HG03521 (cell line): Measurements from ENCODE around the gene SSBP3.
"Not testable (repeated sequence)": the region's sequence is repeated elsewhere in the genome, so short reads cannot be mapped to it uniquely, and the experiment has no call there.

ENCODE experiments used
- ATAC-seq: cut with Tn5 transposase; IDR thresholded peaks from one replicate; pipeline ENCODE4 v1.9.1; 2021; ENCODE audit warnings: mild to moderate bottlenecking, moderate library complexity; ENCODE audit not compliant: unreplicated experiment

Gene SSBP3

GRCh38 chr1:54395281-54395934 is 10.8 kb downstream of the SSBP3 start:
- ATAC-seq, result no peak

- no peak for ATAC-seq
Observed at GRCh38 chr1:54394104-54394503, 12.1 kb downstream of the SSBP3 start.

DNA sequence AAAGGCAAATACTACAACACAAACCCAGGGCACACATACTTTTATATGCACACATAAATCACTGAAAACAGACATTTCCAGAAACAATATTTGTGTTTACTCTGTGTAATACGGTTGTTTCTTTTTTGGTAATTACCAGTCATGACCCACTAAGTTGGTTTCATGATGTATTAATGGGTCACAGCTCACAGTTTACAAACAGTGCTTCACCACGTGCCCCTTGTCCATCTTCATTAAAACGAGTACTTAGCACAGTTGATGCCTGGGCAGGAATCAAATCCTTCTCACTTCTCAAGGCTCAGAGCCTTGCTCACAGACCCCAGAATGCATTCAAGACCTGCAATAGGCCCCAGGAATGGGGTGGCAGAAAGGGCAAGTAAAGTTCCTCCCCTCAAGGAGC is 13.8 kb downstream of the SSBP3 start:
- ATAC-seq, result no peak

DNA sequence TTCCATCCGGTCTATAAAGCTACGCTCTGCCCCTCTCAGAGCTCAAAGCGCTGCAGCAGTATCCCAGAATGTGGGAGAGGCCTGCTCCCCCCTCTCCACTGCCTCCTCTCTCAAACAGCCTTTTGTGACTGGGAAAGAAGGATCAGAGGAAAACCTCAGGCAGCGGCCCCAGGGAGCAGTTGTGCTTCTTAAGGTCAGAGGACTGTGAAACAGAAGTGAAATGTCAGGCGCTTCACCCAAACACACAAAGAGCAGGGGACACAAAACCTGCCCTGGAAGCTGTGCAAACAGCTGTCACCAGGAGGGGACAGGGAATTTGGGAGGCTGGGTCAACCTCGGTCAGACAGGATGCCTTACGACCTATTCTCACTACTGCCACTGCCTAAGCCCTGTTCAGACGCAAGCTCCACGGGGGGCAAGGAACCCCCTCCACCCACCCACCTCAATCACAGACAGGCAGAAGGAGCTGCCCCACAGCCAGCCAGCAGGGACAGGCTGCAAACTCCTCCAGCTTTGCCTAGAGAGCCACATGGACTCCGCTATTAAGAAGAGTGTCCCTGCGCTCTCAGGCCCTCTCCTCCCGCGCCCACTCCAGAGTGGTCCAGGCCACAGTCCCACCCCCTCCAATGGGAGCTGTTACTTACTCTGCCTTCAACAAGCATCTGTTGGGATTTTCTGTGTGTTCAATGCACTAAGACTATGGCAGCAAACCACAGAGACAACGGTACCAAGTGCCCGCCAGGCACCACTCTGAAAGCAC is 14.6 kb downstream of the SSBP3 start:
- no peak for ATAC-seq

DNA sequence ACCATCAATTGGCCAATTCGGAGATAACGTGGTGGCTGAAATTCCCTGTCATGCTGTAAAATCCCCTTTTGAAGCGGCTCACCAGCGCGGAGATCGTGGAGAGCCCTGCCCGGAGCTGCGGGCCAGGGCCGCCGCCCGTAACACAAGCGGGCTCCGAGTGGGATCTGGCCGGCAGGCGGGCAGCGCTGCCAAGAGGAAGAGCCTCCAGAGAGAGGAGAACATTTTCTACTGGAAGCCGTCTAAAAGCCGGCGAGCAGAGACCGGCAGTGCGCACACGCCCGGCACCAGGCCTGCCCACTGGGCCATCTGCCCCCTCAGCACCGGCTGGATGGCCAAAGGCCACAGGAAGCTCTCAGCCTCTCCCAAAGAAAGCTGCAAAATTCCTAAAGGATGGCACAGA is 15.5 kb downstream of the SSBP3 start:
- ATAC-seq, result no peak

- ATAC-seq, result not testable (repeated sequence)
Observed at GRCh38 chr1:54389608-54390007, 16.6 kb downstream of the SSBP3 start.

DNA sequence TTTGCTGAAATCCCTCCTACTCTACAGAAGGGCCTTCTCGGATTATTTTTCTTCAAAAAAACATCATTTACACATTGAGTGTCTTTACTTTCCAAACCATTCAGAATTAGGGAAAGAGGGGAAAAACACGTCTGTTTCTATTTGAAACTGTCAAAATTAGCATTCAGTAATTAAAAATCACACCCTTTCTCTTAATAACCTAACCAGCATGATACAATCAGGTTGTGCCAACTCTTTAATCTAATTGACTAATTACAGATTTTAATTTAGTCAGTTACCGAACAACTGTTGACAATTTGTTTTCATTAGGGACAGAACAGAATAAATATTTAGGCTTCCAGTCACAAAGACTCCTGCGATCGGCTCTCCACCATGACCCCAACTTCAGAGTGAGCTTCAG is 18.8 kb downstream of the SSBP3 start:
- ATAC-seq, result no peak

DNA sequence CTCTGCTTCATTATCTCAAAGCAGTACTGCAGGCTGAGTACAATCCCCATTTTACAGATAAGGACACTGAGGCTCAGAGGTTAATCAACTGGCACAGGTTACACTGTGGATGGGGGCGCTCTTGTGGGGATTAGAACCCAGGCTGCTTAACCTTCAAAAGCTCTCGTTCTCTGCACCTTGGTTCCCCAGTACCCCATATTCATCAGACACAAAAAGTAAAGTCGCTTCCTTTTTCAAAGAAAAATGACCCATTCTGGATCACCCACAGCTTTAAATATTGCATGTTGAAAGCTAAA is 20.5 kb downstream of the SSBP3 start:
- ATAC-seq, result no peak

DNA sequence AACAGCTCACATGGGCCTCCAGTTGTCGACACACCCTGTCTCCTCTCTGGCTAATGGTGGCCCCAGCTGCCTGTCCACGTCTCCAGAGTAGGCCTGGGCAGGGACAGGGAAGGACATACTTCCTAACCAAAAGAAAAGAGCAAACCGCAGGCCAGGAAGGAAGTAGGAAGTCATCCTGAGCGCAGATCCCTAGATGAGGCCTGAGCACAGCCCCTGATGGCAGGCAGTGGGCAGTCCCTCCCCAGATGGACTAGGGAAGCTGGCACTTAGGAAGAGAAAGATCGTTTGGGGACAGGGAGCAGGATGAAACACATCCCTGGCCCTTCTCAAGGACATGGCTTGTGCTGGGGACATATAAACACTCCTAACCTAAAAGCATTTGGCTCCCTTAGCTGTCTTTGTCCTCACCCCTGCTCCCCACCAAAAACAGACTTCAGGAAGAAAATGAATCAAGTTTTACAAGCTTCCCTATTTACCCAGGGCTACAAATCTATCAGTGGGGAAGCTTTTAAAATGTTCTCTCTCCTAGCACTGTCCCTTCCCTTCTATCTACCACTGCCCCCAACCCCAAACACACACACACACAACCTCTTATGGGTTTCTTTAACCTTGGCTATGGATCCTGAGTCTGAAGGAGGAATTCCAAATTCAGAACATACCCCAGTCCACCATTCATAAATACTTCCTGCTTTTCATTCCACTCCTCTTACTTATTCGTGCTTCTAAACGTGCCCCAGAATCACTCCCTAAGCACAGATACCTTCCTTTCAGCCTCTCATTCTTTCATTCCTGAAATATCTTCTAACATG is 21.1 kb downstream of the SSBP3 start:
- ATAC-seq, result no peak

- no peak for ATAC-seq
Observed at GRCh38 chr1:54384471-54384870, 21.7 kb downstream of the SSBP3 start.

- no peak for ATAC-seq
Observed at GRCh38 chr1:54381524-54381923, 24.7 kb downstream of the SSBP3 start.

GRCh38 chr1:54380290-54380882 is 25.8 kb downstream of the SSBP3 start:
- no peak for ATAC-seq

DNA sequence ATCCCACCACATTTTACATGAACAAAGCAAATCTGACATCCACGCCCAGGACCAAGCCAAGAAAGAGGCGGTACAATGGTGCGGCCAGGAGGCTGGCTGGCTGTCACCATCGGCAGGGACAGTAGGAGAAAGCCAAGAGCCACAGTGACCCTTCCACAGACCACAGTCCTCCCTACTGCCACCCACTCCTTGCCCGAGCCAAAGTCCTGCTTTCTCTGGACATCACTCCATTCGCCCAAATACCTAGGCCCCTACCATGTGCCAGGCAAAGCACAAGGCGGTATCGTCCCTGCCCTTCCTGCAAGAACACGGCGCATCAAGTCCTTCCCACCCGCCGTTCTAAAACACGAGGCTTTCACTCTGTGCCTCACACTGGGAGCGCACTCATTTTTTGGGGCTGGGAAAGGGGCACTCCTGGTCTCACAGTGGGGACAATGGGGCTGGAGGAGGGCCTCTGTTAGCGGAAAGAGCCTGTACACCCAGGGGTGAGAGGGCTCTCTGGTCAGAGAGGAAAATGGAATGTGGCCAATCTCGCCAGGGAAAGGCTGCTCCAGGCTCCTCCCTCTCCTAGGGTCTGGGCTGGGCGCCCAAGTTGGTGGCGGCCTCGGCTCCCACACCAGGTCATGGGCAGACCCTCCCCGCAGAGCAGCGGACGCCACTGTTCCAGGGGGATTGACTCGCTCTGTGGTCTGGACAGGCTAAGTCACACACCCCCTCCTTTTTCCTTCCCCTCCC is 26.5 kb downstream of the SSBP3 start:
- no peak for ATAC-seq

- no peak for ATAC-seq
Observed at GRCh38 chr1:54378874-54379554, 27.2 kb downstream of the SSBP3 start.

DNA sequence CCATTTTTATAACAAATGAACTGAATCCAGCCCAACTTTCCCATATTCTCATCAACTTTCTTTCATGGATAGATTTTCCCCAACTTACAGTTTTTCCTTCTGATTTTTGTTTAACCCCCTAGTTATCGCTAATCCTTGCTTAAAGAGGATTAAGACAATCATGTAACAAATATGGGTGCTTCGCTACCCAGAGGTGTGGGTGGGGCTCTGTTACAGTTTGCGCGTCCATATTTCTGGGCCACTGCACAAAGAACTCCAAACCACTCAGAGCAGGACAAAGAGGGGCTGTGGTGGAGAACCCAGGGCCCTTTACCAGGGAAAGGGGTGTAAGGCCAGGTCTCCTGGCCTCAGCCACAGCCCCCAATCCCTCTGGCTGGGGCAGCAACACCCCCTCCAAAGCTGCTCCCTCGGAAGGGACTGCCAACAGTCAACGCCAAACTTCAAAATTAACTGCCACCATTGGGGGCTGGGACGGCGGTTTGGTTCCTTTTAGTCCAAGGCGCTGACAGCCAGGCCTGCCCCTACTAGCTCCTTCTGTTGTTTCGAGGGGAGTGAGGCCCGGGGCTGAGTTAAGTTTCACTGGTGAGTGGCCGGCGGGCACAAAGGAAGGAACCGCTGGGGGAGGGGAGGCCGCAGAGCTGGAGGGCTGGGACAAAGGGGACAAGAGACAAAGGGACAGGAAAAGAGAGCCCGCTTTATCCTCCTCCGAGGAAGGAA is 27.9 kb downstream of the SSBP3 start:
- ATAC-seq, result no peak

GRCh38 chr1:54377040-54377691 is 29.0 kb downstream of the SSBP3 start:
- no peak for ATAC-seq

- ATAC-seq, result peak; percentile 47
Observed at GRCh38 chr1:54376430-54377039, 29.7 kb downstream of the SSBP3 start.

- ATAC-seq, result no peak
Observed at GRCh38 chr1:54375712-54376429, 30.3 kb downstream of the SSBP3 start.
